T follicular helper cell (primary cell): ENCODE measurements around the gene A2M.

Experiments
- DNase-seq: peaks from one replicate; pipeline ENCODE4 v3.0.0-alpha.2; 2020; ENCODE audit warnings: low read depth

A2M gene

DNA sequence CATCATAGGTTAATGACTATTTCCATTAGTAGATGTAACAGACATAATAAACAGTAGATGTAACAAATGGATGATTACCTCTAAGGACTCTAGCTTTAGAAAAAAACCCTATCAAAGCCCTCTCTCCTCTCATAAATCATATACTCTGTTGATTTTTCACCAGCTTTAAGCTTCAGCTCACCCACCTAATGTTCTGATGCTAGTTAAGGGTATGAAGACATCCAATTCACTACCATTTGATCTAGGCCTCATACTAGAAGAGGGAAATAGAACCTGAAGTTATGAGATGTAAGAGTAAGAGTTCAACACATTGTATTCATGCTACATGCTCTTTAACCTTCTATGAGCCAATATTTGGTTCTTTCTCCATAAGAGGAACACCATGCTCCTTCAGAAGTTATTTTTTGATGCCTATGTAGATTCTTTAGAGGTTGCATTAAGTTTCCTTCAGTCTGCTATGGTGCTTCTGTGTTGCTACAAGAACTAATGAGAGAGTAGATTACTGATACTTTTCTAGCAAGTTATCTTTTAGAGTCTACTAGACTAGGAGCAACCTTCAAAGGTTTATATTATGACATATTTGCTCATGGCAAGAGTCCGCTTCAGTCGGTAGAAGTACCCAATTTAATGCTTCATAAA is 16.0 kb downstream of the A2M start:
- no peak for DNase-seq

DNA sequence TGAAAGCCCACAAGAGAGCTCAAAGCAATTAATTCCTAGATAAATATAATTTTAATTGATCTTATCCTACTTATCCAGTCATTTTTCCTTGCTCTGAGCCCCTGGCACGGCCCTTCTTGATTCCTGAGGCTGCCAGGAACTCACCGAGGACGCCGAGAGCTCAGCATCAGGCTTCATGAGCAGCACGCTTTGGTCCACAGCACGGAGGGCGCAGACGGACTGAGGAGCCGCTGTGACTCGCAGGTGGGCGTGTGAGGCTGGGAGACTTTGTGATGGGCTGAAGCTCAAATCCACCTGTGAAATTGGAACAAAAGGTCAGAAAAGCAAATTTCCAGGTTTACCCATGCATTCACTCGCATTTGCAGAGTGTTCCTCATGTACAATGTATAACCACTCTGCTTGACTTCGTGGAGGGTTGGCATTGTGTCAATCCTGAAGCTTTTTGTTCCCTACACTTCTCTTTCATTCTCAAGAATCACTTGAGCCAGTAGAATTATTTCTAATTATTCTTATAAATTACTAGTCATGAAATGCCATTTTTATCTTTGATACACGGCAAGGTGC is 17.2 kb downstream of the A2M start:
- no peak for DNase-seq

DNA sequence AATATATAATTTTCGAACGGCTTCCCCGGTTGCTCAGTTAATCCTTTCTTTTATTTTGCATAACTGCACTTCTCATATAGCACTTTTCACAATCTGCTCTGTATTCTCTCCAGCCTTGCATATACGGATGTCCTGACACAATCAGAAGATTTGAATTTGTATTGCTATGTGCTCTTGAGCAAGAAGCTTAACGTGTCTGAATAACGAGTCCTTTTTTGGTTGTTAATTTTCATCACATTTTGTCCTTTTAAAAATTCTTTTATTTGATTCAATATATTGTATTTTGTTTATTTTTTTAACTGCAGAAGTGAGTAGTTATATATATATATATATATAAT is 17.6 kb downstream of the A2M start:
- no peak for DNase-seq

DNA sequence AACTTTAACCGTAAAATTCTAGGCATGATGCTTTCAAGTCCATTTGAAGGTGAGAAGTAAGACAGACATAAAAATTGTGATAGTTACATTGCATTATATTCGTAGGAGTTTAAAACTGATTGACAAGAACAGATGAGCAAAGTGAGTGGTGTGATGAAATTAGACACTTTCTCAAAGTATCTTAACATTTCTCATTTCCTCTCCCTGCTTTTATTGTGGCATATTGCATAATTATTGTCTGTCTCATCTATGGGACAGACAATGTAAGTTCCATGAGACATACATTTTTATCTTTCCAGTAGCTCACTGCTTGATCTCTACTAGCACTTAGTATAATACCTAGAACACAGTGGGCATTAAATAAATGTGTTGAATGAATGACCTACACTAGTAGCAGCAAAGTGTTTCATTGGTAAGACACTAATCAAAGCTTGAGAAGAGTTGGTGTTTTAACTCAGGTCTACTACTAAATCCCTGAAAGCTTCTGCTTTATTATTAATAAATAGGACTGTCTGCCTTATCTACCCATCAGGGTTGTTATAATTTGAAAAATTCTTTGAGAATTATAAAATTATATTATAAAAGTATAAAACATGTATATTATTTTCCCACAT is 19.0 kb downstream of the A2M start:
- no peak for DNase-seq

DNA sequence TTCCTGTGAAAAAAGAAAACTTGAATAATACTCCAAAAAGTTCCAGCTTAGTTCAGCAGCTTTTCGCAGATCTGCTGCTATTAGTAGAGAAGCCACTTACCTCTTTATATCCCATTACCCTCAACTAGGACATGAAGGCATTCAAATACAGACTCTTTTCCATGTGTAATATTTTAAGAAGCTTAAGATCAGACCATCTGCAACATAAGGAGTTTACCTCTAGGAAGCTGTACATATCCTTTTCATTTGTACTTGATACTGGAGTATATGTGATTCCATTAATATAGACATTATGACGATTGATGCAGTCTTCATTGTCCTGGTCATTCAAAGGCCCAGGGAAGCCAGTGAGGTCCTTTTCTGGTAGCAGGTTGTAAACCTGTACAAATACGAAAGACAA is 20.4 kb downstream of the A2M start:
- no peak for DNase-seq

DNA sequence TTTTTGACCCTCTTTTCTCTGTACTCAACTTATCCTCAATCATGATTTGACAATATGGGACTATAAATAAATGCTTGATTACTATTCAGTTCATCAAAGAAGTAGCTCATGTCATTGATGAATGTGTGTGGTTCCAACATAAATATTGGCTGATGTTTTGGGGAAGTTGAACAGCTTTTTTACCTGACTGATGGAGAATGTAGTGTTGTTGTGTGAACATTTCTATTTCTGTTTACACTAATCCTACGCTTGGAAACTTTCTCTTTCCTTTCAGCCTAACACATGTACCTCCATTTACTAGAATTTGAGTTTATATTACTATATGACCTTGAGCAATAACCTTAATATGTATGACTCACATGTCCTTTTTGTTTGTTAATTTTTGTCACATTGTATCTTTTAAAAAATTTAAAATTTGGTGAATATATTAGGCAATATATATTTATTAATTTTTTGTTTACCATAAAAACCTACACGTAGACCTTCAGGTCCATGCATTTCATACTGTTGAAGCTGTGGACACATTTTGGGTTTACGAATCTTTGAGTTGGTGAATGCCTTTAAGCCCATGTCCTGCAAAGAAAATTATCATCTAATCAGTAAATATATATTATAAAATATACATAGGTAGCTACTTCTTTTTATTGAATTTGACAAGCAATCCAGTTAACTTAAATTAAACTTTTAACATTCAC is 21.1 kb downstream of the A2M start:
- no peak for DNase-seq

DNA sequence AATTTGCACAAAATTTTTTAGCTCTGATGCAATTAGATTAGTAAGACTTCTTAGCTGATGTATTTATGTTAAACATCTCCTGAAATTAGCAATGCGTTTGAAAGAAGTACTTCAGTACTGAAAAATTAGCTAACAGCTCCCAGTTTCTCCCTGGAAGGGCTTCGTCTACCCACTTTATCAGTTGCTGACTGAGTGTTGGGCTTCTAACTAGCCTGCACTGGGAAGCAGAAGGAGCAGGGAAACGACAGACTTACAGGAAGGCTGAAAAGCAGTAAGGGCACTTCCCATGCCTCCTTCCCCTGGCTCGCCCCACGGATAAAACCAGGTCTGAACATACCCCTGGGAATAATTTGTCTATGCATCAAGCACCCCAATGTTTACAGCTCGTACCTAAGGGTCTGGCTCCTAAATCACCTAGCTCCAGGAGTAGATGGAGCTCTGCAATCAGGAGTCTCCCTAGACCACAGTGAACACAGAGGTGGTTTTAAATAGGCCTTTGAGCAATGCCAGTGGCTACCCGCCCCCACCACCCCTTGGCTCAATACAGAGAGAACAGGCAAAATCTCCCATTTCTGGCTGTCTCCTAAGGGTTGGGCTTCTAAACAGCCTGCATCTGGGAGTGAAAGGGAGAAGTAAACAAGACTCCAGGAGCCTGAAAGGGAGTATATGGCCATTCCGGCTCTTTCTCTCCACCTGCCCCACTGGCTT is 23.7 kb downstream of the A2M start:
- no peak for DNase-seq

DNA sequence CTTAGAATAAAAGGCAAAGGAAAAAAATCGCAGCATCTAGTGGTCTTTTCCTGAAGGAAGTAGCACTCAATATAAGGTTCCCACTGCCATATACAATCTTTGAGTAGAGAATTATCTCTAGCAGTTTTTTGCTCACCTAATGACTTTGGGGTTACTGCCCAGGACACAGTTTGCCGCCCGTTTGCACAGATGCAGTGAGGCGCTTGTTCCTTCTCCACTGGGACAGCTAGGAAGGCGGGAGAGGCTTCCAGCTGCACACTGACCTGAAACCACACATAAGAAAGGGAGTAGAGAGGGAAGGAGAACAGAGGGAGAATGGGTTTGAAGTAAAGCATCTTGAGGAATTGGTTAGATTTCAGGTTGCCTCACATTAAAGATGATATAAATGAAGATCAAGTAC is 25.5 kb downstream of the A2M start:
- no peak for DNase-seq

DNA sequence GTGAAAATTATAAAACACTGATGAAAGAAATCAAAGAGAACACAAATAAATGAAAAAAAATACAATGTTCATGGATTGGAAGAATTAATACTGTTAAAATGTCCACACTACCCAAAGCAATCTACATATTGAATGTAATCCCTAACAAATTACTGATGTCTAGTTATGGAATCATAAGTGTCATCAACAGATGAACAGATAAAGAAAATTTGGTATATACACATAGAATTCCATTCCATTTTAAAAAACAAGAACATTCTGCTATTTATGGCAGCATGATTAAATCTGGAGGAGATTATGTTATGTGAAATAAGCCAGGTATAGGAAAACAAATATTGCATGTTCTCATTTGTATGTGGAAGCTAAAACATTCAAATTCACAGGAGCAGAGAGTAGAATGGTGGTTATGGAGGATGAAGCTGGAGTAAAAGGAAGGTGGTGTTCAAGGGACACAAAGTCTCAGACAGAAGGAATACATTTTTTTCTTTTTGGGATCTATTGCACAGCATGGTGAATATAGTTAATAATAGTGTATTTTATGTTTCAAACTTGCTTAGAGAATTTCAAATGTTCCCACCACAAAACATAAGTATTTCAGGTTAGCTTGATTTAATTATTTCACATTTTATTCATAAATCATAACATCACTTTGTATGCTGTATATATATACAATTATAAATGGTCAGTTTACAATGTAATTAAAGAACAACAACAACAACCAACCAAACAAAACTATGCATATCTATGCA is 28.5 kb downstream of the A2M start:
- no peak for DNase-seq

DNA sequence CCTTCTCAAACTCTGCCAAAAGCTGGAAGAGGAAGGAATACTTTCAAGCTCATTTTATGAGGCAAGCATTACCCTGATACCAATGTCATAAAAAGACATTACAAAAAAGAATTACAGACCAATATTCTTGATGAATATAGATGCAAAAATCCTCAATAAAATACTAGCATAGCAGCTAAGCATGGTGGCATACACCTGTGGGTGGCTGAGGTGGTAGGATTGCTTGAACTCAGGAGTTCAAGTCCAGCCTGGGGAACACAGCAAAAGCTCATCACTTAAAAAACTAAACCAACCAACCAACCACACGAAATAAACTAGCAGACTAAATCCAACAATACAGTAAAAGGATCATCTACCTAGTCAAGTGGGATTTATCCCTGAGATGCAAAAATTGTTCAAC is 29.6 kb downstream of the A2M start:
- DNase-seq, result no peak

DNA sequence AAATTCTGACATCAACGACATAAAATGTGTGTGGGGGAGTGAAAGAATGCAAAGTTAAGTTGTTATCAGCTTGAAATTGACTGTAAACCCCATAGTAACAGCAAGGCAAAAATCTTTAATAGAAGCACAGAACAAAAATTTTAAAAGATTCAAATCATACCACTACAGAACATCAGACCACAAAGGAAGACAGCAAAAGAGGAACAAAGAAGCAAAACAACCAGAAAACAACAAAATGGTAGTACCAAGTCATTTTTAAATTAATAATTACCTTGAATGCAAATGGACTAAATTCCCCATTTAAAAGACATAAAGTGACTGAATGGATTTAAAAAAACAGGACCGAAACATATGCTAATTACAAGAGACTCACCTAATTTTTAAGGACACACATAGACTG is 31.3 kb downstream of the A2M start:
- no peak for DNase-seq

DNA sequence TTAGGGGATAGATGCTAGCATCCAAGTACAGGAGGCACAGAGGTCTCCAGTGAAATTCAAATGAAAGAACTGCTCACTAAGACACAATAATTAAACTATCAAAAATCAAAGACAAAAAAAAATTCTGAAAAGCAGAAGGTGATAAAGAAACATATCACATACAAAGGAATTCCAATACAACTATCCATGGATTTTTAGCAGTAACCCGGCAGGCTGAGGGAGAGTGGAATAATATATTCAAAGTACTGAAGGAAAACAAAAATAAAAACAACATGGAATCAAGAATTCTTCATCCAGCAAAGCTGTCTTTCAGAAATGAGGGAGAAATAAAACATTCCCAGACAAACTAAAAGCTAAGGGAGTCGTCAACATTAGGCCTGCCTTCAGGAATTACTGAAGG is 31.9 kb downstream of the A2M start:
- DNase-seq, result no peak

DNA sequence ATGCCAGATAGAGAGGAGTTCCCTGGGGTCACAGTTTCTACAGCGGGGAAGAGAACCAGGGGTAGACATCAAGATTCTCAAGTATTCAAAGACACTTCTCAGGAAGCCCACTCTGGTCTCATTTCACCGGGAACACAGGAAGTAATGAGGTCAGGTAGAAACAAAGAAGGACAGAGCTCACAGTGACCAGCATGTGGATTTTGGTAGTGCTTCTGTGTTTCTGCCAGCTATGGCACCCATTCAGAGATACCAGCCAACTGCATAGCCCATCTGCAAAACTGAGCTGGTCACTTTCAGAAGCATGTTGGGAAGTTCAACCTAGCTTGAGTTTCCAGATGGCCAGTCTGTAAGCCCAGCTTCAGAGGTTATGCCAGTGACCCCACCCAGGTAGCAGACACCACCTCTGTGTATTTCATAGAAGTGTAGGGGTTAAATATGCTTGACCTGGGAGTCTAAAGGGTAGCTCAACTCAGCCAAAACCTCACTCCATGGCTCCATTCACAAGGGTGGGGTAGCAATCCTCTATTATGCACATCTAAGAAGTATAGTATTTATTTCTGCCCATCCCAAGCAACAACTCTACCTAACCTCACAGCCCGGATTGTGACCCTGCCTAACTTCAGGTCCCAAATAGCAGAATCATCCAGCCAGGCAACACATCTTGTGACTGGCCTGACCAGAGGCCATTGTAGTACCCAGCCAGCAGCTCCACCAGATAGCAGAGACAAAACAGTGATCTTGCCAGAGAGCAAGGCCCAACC is 33.9 kb downstream of the A2M start:
- no peak for DNase-seq

DNA sequence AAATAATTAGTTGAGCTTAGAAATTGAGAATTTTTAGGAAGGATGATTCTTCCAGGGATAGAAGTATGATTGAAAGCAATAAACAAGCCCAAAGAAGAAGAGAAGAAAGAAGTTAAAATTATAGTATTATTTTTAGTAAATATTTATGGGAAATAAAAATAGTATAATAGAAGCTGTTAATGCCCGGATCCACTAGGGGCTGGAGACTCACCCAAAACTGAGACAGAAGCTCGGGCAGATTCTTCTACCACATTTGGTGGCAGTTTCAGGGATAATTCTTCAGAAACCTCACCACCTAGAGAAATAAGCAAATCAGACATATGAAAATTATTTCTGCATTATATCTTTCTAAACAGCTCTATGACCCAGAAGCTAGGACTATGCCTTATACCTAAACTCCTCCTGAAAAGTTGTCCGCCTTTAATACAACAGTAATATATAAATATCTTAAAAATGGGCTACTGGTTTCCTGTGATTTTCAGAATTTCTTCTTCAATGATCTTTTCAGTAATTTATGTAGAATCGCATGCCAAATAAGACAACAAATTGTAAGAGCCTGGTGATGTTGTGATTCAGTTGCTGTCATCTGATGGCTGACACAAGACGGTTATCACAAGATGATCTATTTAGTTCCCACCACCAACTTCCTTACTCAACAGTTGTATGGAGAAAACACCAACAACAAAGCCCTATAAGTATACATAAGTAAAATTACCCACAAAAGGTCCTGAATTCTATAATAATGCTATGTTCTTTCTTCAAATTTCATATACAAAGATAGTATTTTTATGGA is 35.6 kb downstream of the A2M start:
- no peak for DNase-seq

DNA sequence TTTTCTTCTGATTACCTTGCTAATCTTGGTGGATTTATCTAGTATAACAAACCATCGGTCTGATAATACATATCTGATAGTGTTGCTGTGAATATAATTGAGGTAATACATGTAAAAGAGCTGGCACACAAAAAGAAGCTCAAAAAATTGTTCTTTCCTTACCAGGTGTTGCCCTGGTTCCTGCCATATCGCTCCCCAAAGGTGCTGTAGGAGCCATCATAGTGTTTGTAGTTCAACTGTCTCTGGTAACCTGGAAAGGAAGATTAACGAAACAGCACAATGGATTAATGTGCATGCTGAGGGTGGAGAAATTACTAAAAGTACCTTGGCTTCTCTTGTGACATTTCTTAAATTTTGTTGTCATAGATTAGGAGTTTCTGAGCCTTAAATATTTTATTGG is 36.6 kb downstream of the A2M start:
- no peak for DNase-seq

DNA sequence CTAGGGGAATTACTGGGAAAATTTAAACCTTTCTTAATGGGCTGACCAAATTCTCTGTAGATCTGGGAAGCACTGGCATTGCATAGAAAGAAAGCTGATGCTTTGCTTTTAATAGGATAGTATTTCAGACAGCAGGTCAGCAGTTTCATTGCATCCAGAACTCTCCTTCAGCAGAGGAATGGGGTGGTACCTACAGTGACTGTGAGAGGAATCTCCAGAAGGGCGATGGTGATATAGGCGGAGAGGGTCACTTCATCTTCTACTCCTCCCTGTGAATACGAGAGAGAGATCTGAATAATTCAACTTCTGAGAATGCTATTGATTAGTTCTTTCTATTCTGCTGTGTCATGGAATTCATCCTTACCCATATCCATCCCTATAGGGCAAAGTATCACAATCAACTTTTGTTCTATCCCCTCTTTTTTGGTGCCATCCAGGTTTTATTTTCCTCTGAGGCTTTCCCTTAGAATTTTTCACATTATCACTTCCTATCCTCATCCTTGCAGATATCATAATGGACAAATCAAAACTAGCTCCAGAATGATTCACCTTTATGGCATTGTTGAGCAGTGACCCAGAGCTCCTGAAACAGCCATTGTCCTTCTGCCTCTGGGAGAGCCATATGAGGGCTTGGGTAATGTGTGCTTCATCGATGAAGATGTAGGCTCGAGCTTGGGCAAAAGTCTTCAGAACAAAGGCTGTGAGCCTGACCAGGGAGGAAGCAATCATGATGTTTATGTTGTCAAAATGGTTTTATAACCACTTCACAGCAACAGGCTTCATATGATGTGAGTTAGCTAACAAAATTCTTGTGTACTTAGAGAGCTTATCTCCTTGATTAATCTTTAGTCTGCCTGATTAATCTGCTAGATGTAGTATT is 38.3 kb downstream of the A2M start:
- DNase-seq, result no peak

DNA sequence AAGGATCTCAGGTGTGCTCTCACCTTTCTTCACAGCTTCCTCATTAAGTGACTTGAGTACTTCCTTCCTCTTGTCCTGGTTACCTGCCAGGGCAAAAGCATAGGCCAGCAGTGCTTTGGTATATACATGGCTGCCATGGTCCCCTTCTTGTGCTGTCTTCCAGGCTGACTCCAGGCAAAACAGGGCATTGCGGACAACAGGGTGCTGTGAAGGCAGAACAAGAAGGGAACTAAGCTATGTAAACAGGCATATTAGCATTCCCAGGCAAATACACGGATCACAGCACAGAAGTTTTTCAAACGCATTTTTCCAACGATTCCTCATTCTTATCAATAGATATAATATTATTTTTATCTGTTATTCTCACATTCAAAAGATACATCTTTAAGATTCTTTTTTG is 39.0 kb downstream of the A2M start:
- DNase-seq, result no peak

DNA sequence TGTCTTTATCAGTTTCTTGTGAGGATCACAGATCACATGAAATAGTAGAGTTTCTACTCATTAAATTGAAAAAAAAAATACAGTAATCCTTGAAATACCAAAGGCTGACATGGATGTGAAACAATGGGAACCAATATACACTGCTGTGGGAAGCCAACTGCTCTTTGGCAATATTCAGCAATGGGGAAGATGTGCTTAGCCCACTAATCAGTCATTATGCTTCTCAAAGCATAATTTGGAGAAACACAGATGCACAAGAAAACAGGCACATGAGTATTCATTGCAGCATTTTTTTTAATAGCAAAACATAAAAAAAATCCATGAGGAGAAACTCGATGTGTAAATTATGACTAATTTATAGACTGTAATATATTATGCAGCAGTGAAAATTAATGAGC is 40.6 kb downstream of the A2M start:
- DNase-seq, result no peak

DNA sequence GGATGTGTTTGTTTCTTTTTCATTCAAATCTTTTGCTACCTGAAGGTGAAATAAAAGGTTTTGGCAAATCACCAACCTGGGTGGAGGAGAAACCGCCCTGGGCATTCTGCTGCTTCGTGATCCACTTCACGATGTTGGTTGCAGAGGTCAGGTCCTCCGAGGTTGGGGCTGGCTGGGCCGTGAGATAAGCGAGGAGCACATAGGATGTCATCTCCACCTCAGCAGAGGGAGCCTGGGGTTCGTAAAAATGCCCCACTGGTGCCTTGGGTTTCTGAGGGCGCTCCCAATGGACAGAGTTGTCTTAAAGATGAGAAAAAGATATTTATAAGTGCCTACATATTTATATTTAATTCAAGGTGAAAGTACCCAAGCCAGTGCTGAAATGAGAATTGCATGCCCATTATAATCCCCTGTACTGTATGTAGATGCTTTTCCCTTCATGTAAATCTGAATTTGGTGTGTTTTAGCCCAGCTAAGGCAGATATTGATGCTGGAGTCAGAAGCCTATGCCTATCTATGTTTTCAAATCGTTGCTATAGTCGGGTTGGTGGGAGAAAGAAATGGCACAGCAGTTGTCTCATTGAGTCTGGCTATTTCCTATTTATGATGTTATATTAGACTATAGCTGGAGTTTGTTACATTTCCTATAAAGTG is 41.1 kb downstream of the A2M start:
- no peak for DNase-seq
